ENCODE measurements around the gene SARDH.

SARDH gene

DNA sequence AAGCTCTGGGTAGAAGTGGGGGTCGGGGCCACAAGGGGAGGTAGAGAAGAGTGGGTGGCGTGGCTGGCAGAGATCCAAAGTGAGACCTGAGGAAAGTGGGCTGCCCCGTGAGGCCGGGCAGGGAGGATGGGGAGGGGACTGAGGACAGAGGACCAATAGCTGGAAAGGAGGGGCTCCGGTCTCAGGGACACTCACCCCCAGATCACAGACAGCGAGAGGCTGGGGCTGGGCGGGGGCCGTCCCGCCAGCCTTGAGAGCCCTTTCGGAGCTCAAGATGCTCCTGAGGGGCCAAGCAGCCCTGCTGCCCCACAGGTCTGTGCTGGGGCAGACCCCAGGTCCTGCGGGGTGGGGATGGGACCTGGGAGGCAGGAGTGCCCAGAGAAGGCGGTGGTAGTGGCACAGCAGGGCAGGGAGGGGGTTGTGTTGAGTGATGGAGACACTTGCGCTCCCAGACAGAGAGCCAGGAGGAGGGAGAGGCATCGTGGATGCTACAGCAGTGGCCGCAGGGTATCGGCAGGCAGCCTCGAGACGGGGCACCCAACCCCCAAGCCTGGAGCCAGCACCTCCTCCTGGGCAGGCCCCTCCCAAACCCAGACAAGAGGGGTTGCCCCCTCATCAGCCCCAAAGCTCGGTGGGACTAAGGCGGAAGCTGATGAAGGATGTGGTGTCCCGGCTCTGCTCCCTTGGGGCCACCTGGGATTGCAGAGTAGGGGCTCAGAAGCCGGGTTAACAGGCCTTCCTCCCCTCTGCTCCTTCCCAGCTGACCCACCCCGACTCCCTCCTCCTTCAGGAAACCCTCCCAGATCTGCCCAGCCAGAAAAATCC lies 3.4 kb downstream of the SARDH start:
- H3K9me3 ChIP-seq (ENCODE audit: insufficient read depth, low read depth, low read length) = no peaks in the 10 kb centered on the region
- peaks cover 9% of the 10 kb centered on the region; the same call in 1 of the 2 replicates for H3K4me1 ChIP-seq (ENCODE audit: insufficient read depth, low read length)
- H3K36me3 ChIP-seq (ENCODE audit: insufficient read depth, low read depth, low read length) = no peaks in the 10 kb centered on the region
- peak overlapping the region; percentile 26; the same call in 1 of the 2 replicates for H3K4me3 ChIP-seq (ENCODE audit: low read length)
- H3K9ac ChIP-seq (ENCODE audit: low read depth, low read length) = peak overlapping the region; percentile 58
- no peak overlapping the region for H3K27ac ChIP-seq (ENCODE audit: low read length)
- no peaks in the 10 kb centered on the region for H3K27me3 ChIP-seq (ENCODE audit: insufficient read depth, low read length)

DNA sequence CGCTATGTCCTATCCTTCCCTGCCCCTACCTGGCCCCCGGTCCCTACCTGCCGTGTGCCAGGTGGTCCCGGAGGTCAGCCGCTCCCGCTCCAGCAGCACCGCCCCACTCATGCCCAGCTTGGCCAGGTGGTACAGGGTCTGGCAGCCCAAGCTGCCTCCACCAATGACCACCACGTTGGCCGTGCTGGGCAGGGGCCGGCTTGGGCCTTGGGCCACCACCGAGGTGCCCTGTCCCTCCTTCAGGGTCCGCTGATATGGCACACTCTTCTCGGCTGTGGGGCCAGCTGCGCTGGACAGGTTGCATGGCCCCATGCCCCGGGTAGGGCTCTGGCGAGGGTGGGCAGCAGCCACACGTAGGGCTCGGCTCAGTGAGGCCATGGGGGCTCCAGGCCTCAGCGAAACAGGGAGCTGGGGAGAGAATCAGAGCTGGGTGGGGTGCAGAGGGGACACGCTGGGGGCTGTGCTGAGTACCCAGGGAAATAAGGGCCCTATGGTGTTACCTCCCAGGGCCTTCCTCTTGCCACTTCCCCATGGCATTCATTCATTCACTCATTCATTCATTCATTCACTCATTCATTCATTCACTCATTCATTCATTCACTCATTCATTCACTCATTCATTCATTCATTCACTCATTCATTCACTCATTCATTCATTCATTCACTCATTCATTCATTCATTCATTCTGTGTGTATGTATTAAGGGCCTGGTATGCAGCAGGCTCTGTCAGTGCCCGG lies 4.2 kb downstream of the SARDH start:
- H3K9ac ChIP-seq (ENCODE audit: low read depth, low read length) = no peak overlapping the region
- H3K4me3 ChIP-seq (ENCODE audit: low read length) = no peak overlapping the region
- H3K36me3 ChIP-seq (ENCODE audit: insufficient read depth, low read depth, low read length) = no peaks in the 10 kb centered on the region
- peaks cover 9% of the 10 kb centered on the region; the same call in 1 of the 2 replicates for H3K4me1 ChIP-seq (ENCODE audit: insufficient read depth, low read length)
- H3K27ac ChIP-seq (ENCODE audit: low read length) = no peak overlapping the region
- H3K9me3 ChIP-seq (ENCODE audit: insufficient read depth, low read depth, low read length) = no peaks in the 10 kb centered on the region
- H3K27me3 ChIP-seq (ENCODE audit: insufficient read depth, low read length) = no peaks in the 10 kb centered on the region

DNA sequence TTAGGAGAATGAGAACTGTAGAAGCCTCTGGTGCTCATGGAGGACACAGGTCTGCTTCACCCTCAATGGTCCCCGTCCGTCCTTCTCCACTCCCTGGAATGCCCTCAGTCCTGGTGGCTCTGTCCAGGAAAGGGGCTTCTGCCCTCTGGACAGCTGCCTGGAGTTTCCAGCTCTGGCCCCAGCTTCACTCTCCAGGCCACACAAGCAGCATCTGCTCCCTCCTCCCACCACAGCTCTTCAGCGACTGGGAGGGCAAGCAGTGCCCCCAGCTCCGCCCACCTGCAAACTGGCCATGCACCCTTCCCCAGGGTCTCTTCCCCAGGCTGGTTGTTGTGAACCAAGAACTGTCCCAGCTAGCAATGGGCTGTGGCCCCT lies 4.7 kb downstream of the SARDH start:
- Histone ChIP-seq H3K4me1 (ENCODE audit: insufficient read depth, low read length) (peaks cover 9% of the 10 kb centered on the region; the same call in 1 of the 2 replicates), H3K27ac (ENCODE audit: low read length) (no peak overlapping the region), H3K9me3 (ENCODE audit: insufficient read depth, low read depth, low read length) (no peaks in the 10 kb centered on the region), H3K27me3 (ENCODE audit: insufficient read depth, low read length) (no peaks in the 10 kb centered on the region), H3K4me3 (ENCODE audit: low read length) (no peak overlapping the region), H3K36me3 (ENCODE audit: insufficient read depth, low read depth, low read length) (no peaks in the 10 kb centered on the region), H3K9ac (ENCODE audit: low read depth, low read length) (no peak overlapping the region)

DNA sequence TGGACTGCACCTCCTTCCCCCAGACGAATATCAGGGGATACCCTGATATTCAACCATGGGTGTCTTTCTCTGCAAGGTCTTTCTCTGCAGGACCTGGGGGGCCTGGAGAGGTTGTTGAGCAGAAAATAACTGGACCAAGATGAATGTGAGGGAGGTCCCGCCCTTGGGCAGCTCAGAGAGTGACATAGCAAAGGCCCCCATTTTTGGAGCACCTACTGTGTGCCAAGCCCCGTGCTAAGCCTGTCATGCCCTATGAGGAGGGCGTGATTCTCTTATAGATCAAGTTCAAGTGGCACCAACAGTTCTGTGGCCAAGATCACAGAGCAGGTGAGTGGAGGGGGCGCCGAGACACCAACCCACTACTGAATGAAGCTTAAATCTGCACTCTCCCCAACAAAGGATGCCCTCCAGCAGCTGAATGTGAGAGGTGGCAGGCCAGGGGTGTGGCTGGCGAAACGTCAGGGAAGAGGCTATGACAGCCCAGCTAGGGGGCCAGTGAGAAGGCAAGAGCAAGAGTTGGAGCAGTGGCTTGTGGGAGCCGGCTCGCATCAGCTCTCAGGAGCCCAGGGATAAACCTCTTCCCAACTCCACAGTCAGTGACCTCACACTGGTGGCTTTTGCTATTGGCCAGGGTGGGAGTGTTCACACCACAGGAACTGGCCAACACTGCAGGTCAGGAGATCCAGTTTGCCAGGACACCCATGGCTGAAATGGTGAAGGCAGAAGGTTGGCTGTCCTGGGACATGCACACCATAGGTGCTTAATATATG lies 5.3 kb downstream of the SARDH start:
- Histone ChIP-seq H3K27ac (ENCODE audit: low read length) (no peak overlapping the region), H3K27me3 (ENCODE audit: insufficient read depth, low read length) (no peaks in the 10 kb centered on the region), H3K9me3 (ENCODE audit: insufficient read depth, low read depth, low read length) (no peaks in the 10 kb centered on the region), H3K36me3 (ENCODE audit: insufficient read depth, low read depth, low read length) (no peaks in the 10 kb centered on the region), H3K4me1 (ENCODE audit: insufficient read depth, low read length) (peaks cover 8% of the 10 kb centered on the region; the same call in 1 of the 2 replicates), H3K9ac (ENCODE audit: low read depth, low read length) (no peak overlapping the region), H3K4me3 (ENCODE audit: low read length) (no peak overlapping the region)

DNA sequence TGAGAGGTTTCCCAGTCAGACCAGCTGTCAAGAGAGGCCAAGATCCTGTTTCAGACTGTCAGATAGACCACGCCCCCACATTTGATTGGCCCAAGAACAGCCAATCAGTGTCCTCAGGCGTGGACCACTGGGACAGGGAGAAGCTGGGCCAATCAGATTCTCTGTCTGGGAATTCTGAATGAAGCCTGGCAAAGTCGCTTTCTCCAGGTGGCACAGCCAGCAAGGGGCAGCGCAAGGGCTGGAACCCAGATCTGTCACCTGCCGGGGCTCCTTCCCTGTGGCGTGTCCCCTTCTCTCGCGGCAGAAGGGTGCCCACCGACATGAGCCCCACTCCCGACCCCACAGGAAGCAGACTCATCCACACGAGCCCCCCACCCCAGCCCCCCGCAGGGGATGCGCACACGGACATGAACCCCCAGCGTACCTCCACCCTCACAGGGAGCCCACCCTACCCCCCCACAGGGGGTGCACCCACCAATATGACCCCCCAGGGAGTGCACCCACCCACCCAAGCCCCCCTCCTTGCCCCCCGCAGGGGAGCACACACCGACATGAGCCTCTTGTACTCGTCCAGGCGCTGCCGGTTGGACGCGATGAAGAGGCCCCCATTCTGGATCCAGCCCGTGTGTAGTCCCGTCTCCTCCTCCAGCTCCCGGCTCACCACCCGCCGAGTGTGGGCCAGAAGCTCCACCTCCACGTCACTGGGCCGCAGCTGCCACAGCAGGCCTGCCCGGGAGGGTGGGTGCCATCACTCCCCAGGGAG lies 6.1 kb downstream of the SARDH start:
- H3K27me3 ChIP-seq (ENCODE audit: insufficient read depth, low read length) = no peaks in the 10 kb centered on the region
- no peak overlapping the region for H3K9ac ChIP-seq (ENCODE audit: low read depth, low read length)

DNA sequence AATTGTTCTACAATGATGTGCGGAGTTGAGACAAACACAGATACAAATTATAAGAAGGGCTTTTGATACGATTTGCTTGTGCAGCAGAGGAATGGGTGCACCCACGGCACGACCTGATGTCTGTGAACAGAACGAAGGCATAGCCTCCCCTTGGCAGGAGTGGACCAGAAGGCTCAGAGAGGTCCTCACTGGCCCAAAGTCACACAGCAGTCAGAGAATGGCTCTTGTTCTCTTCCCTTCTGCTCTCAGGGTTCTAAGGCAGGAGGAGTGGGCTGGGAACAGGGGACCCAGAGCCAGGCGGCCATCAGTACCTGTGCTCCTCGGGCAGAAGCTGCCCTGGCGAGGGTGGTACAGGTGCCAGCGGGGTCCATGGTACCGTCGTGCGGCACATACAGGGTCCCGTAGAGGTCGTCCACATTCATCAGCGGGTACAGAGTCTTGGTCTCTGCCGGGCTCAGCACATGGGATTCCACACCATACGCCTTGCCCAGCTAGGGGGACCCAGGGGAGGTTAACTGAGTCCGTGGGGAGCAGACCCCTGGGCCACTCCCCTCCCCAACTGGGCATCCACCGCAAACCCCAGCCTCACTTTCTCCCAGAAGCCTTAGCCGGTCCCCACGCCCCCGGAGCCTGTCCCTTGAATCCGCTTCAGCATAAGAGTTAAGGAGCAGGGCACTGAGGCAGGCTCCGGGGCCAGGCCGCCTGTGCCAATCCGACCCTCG lies 7.0 kb downstream of the SARDH start:
- Histone ChIP-seq H3K4me1 (ENCODE audit: insufficient read depth, low read length) (peaks cover 6% of the 10 kb centered on the region; the same call in 1 of the 2 replicates), H3K27ac (ENCODE audit: low read length) (no peak overlapping the region), H3K36me3 (ENCODE audit: insufficient read depth, low read depth, low read length) (no peaks in the 10 kb centered on the region), H3K9ac (ENCODE audit: low read depth, low read length) (no peak overlapping the region), H3K4me3 (ENCODE audit: low read length) (no peak overlapping the region), H3K27me3 (ENCODE audit: insufficient read depth, low read length) (no peaks in the 10 kb centered on the region), H3K9me3 (ENCODE audit: insufficient read depth, low read depth, low read length) (no peaks in the 10 kb centered on the region)

More for the DNA sequence above, 6.1 kb downstream of the SARDH start:
- H3K36me3 ChIP-seq (ENCODE audit: insufficient read depth, low read depth, low read length) = no peaks in the 10 kb centered on the region
- no peak overlapping the region for H3K4me3 ChIP-seq (ENCODE audit: low read length)
- no peak overlapping the region for H3K27ac ChIP-seq (ENCODE audit: low read length)
- peaks cover 6% of the 10 kb centered on the region; the same call in 1 of the 2 replicates for H3K4me1 ChIP-seq (ENCODE audit: insufficient read depth, low read length)
- no peaks in the 10 kb centered on the region for H3K9me3 ChIP-seq (ENCODE audit: insufficient read depth, low read depth, low read length)

DNA sequence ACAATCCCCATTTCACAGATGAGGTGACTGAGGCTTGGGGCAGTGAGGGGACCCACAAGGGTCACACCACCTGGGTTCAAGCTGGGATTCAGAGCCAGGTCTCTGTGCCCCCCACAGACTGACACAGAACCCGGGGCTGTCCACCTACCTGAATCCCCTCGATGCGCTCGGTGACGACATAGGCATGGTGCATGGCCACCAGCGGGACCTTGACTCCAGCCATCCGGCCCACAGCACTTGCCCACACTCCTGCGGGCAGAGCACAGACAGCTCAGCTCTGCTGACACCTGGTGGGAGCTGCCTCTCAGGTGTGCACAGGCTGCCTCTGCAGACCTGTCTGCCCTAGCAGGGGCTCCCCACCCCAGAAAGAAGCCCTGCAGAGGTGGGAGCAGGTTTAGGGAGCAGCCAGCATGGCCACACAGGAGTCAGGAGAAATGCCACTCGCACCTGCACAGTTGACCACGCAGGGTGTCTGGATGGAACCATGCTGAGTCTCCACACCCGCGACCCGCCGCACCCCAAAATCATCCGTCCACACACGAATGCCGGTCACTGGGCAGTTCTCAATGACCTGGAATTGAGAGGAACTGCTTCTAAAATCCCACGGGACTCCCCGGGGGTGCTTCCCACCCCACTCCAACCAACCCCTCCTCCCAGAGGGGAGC lies 8.4 kb downstream of the SARDH start:
- Histone ChIP-seq H3K4me3 (ENCODE audit: low read length) (no peak overlapping the region), H3K9me3 (ENCODE audit: insufficient read depth, low read depth, low read length) (no peaks in the 10 kb centered on the region), H3K9ac (ENCODE audit: low read depth, low read length) (no peak overlapping the region), H3K4me1 (ENCODE audit: insufficient read depth, low read length) (no peaks in the 10 kb centered on the region; the same call in 1 of the 2 replicates), H3K27ac (ENCODE audit: low read length) (no peak overlapping the region), H3K27me3 (ENCODE audit: insufficient read depth, low read length) (no peaks in the 10 kb centered on the region), H3K36me3 (ENCODE audit: insufficient read depth, low read depth, low read length) (no peaks in the 10 kb centered on the region)

DNA sequence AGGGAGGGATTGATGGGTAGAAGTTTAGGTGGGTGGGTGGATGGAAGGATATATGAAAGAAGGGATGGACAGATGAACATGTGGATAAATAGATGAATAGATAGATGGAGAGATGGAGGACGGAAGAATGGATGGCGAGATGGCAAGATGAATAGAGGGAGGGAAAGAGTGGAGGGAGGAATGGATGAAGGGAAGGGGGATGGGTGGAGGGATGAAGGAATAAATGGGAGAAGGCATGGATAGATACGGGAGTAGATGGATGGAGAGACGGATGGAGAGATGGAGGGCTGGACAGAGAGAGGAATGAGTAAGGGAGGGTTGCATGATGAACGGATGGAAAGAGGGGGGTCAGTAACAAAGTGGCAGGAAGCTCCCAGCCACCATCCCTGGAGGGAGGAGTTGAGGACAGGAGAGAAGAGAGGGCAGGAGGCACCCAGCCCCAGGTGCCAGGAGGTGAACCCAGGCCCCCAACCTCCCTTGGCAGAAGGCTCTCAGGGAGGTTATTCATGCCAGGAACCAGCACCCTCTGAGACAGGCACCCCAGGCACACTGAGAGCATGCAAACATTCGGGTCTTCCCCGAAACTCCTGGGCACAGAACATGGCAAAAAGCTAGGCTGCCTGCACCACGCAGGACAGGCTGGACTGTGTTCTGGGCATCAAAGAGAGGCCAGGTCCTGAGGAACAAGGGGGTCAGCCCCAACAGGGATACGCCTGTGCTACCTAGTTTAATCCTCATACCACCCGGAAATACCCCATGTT lies 9.1 kb downstream of the SARDH start:
- no peak overlapping the region for H3K9ac ChIP-seq (ENCODE audit: low read depth, low read length)
- no peaks in the 10 kb centered on the region for H3K36me3 ChIP-seq (ENCODE audit: insufficient read depth, low read depth, low read length)
- no peaks in the 10 kb centered on the region for H3K9me3 ChIP-seq (ENCODE audit: insufficient read depth, low read depth, low read length)
- H3K27ac ChIP-seq (ENCODE audit: low read length) = no peak overlapping the region
- H3K27me3 ChIP-seq (ENCODE audit: insufficient read depth, low read length) = no peaks in the 10 kb centered on the region
- H3K4me3 ChIP-seq (ENCODE audit: low read length) = no peak overlapping the region
- H3K4me1 ChIP-seq (ENCODE audit: insufficient read depth, low read length) = no peaks in the 10 kb centered on the region

DNA sequence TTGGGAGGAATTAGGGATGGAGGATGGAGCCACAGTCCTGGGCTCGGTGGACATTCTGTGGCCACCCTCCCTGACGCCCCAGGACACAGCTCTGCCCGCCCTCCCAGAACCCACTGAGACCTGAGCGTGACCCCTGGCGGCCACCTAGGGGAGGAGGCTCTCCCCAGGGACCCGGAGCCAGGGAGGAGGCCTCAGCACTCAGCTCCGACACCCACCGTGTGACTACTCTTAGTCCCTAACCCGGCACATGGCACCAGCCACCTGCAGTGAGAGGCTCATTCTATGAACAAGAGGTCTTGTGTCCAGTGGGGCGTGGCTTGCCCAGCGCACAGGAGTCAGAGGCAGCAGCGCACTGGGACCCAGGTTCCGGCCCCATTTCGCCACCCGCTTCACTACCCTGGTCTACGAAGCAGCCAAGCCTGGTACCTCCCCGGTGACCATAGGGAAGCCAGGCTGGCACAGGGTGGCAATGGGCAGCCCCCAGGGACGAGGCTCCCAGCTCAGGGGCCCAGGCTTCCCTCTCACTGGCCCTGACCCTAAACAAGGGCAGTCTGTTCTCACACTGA lies 10.2 kb downstream of the SARDH start:
- no peak overlapping the region for H3K27ac ChIP-seq (ENCODE audit: low read length)
- no peaks in the 10 kb centered on the region for H3K36me3 ChIP-seq (ENCODE audit: insufficient read depth, low read depth, low read length)
- no peak overlapping the region for H3K4me3 ChIP-seq (ENCODE audit: low read length)
- no peaks in the 10 kb centered on the region for H3K27me3 ChIP-seq (ENCODE audit: insufficient read depth, low read length)
- no peak overlapping the region for H3K9ac ChIP-seq (ENCODE audit: low read depth, low read length)
- no peaks in the 10 kb centered on the region for H3K4me1 ChIP-seq (ENCODE audit: insufficient read depth, low read length)
- no peaks in the 10 kb centered on the region for H3K9me3 ChIP-seq (ENCODE audit: insufficient read depth, low read depth, low read length)

Data from iPS-20b (cell line).